ENCODE measurements around the gene S100A14.

The S100A14 gene

DNA sequence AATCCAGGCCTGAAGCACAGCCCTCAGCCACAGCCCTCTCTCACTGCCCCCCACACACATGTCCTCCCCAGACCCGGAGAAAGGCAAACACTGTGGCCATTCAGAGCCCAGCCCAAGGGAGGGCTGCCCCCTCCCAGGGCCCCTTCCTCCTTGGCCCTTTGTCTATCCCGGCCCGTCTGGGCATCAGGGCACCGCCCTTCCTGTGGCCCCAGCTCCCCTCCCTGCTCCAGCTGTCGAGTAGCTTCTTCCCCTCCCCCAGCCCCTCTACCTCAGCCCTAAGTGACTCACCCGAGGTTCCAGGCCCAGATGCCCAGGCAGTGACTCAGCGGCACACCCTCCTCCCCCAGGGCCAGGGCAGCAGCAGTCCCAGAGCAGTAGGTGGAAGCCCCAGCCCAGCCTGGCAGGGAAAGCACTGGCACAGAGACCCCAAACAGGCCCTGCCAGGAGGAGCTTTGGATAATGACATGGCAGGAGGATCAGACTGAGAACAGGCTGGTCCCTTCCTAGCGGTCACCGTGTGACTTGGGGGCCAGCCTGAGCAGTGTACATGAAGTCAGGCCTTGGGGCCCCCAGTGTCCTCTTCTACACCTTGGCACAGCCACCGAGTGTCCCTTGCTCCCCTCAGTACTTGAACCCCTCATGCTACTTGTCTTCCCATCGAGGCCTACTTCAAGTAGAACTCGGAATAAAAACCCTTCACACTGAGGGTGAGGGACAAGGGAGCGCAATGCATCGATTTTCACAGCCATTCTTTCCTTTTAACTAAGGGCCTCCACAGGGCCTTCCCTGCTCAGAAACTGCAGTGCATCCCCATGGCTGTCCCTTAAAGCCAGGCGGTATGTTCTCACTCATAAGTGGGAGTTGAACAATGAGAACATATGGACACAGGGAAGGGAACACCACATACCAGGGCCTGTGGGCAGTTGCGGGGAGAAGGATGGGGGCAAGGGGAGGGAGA lies 49.4 kb downstream of the S100A14 start:
- TF ChIP-seq, protein P1, sequence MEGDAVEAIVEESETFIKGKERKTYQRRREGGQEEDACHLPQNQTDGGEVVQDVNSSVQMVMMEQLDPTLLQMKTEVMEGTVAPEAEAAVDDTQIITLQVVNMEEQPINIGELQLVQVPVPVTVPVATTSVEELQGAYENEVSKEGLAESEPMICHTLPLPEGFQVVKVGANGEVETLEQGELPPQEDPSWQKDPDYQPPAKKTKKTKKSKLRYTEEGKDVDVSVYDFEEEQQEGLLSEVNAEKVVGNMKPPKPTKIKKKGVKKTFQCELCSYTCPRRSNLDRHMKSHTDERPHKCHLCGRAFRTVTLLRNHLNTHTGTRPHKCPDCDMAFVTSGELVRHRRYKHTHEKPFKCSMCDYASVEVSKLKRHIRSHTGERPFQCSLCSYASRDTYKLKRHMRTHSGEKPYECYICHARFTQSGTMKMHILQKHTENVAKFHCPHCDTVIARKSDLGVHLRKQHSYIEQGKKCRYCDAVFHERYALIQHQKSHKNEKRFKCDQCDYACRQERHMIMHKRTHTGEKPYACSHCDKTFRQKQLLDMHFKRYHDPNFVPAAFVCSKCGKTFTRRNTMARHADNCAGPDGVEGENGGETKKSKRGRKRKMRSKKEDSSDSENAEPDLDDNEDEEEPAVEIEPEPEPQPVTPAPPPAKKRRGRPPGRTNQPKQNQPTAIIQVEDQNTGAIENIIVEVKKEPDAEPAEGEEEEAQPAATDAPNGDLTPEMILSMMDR (conservative IDR thresholded peaks at IDR 0.05): no peak
- H3K27ac ChIP-seq: no peak overlapping the region

DNA sequence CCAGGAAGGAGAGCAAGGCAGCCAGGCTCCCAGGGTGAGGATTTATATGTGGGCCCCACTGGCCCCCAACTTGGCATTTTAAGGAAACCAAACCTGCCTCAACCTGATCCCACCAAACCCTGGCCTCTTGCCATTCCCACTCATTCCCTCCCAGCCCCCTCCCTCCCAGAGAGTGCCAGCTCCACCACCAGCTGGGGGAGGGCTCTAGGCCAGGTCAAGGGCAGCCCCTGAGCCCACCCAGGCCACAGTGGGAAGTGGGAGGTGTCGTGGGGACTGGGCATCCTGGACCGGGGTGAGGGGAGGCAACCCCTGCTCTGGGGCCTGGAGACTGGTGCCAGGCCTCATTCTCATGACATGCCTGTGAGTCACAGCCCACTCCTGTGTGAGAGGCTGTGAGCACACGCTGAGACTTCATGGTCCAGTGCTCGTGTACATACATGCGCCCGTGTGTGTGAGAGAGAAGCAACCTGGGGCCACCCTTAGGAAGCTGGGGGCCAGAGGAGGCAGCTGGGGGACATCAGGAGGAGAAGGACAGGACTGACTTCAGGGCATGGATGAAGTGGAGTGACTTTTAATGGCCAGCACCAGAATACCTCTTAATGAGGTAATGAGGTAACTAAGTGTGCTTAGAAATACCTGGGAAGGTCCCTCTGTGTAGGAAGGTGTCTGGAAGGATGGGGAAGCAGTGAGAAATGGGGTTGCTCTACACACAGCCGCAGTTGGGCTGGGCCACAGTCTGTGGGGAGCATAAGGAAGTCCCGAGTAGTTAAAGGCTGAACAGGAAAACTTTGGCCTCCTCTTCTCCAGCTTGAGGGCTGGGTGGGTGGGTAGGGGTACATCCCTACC lies 50.4 kb downstream of the S100A14 start, which contains the start of gene S100A2:
Gene S100A2, minus strand, starts transcription at position 316 of the 846 bp plus-strand sequence. CDS start 1,967 bp downstream, outside the sequence.
- TF ChIP-seq, protein P1 (conservative IDR thresholded peaks at IDR 0.05): no peak
- H3K27ac ChIP-seq: no peak within 1 kb of the TSS
